Myometrial cell (primary cell): ENCODE results near the gene OR10G7. TPM values are rescaled to one million over a fixed set of nuclear protein-coding genes. Genes with fewer than 3 reads are reported as not detected.

ENCODE experiments used
- total RNA-seq: library from RNA; depleted of rRNA; stranded (reverse); fragments of >200 nt; gene quantifications from 2 replicates; pipeline ENCODE4 v1.2.3, GENCODE V29; 2015

Gene OR10G7
- not detected in 2 replicates for total RNA-seq

GRCh38 chr11:124041254-124041653 lies at the start of gene OR10G7:
Gene OR10G7, minus strand, starts transcription at chr11:124041325. Its CDS starts 2,324 bp downstream, at chr11:124039001.

GRCh38 chr11:124026498-124026897 lies 14.6 kb downstream of the OR10G7 start, which contains the start of gene OR10G8:
Gene OR10G8, plus strand, starts transcription at chr11:124026798. Its CDS starts 2,825 bp downstream, at chr11:124029623.

GRCh38 chr11:124012697-124013096 lies 28.4 kb downstream of the OR10G7 start, which contains the start of gene OR10G4:
Gene OR10G4, plus strand, starts transcription at chr11:124012997. Its CDS starts 2,578 bp downstream, at chr11:124015575.

GRCh38 chr11:123995119-123995518 lies 46.0 kb downstream of the OR10G7 start, which contains the start of gene OR10G6:
Gene OR10G6, minus strand, starts transcription at chr11:123995161. Its CDS starts 0 bp downstream, at chr11:123995161.

Other genes starting within 250 kb of the OR10G7 start
- not detected in 2 replicates for gene OR6M1, start 235.0 kb downstream of the OR10G7 start, total RNA-seq
- not detected in 2 replicates for gene TMEM225, start 155.7 kb downstream of the OR10G7 start, total RNA-seq
- not detected in 2 replicates for gene OR8D4, start 139.2 kb downstream of the OR10G7 start, total RNA-seq
- not detected in 2 replicates for gene OR4D5, start 101.7 kb downstream of the OR10G7 start, total RNA-seq
- not detected in 2 replicates for gene OR6T1, start 97.5 kb downstream of the OR10G7 start, total RNA-seq
- not detected in 2 replicates for gene OR10S1, start 63.5 kb downstream of the OR10G7 start, total RNA-seq
- gene OR10G6, start 46.2 kb downstream of the OR10G7 start, total RNA-seq, result not detected in 2 replicates
- gene OR10G4, start 28.3 kb downstream of the OR10G7 start, total RNA-seq, result not detected in 2 replicates
- not detected in 2 replicates for gene OR10G9, start 18.3 kb downstream of the OR10G7 start, total RNA-seq
- not detected in 2 replicates for gene OR10G8, start 14.5 kb downstream of the OR10G7 start, total RNA-seq
- 10.1 and 14.5 TPM in 2 replicates for gene VWA5A, start 74.1 kb upstream of the OR10G7 start, total RNA-seq
- not detected in 2 replicates for gene OR10D3, start 142.0 kb upstream of the OR10G7 start, total RNA-seq
- gene OR8G1, start 199.8 kb upstream of the OR10G7 start, total RNA-seq, result not detected in 2 replicates
- gene OR8G5, start 215.1 kb upstream of the OR10G7 start, total RNA-seq, result not detected in 2 replicates